DOHH2 (cell line): ENCODE data around the gene FARS2.

Experiments used
- CTCF ChIP-seq: fragments of 200-600 bp; sonication (generic); IDR thresholded peaks from one replicate; pipeline ENCODE4 v1.5.1; 2014; ENCODE audit warnings: antibody characterized with exemption, mild to moderate bottlenecking, low read depth, low read length; ENCODE audit not compliant: poor library complexity, severe bottlenecking
- EZH2phosphoT487 ChIP-seq: fragments of 200-600 bp; sonication (generic); IDR thresholded peaks from 2 replicates; pipeline ENCODE4 v1.6.1; 2017; ENCODE audit warnings: borderline replicate concordance, mild to moderate bottlenecking, antibody characterized with exemption, low read length, moderate library complexity, mixed read lengths

- TF ChIP-seq CTCF: no peak
- no peak for TF ChIP-seq EZH2phosphoT487
Observed at GRCh38 chr6:5361396-5361795, 100.1 kb downstream of the FARS2 start.
